Suprapubic skin (tissue), 4 donors: Measurements from ENCODE around the gene RNF8. TPM values are rescaled to one million over a fixed set of nuclear protein-coding genes. Genes with fewer than 3 reads are reported as not detected.

ENCODE experiments used
- DNase-seq, 2 donors: peaks; one replicate each; pipeline ENCODE4 v3.0.0-alpha.2; 2019; ENCODE audit warnings: low spot score in 2 of 2
- H3K27ac ChIP-seq: fragments of 200-600 bp; sonication (generic); one replicate; pipeline ENCODE4 v1.5.1; 2019
- H3K27me3 ChIP-seq: fragments of 200-600 bp; sonication (generic); one replicate; pipeline ENCODE4 v1.5.1; 2019
- H3K36me3 ChIP-seq: fragments of 200-600 bp; sonication (generic); one replicate; pipeline ENCODE4 v1.5.1; 2019
- H3K4me1 ChIP-seq: fragments of 200-600 bp; sonication (generic); one replicate; pipeline ENCODE4 v1.5.1; 2019
- H3K4me3 ChIP-seq: fragments of 200-600 bp; sonication (generic); one replicate; pipeline ENCODE4 v1.5.1; 2019; ENCODE audit warnings: mild to moderate bottlenecking
- H3K9me3 ChIP-seq: fragments of 200-600 bp; sonication (generic); one replicate; pipeline ENCODE4 v1.5.1; 2019
- CTCF ChIP-seq, 2 donors: fragments of 200-600 bp in 1 of 2; fragments of 450-650 bp in 1 of 2; sonication (generic) in 1 of 2; IDR thresholded peaks; one replicate each; pipeline ENCODE4 v1.5.1; 2016 to 2019; ENCODE audit warnings: antibody characterized with exemption in 2 of 2, mild to moderate bottlenecking in 1 of 2, moderate library complexity in 1 of 2
- EP300 ChIP-seq: sonication (generic); formaldehyde crosslinking; IDR thresholded peaks from one replicate; pipeline ENCODE4 v1.6.1; 2017; ENCODE audit warnings: antibody characterized with exemption
- POLR2A ChIP-seq, 2 donors: fragments of 450-650 bp; IDR thresholded peaks; one replicate each; pipeline ENCODE4 v1.6.1; 2017; ENCODE audit warnings: antibody characterized with exemption in 2 of 2, mild to moderate bottlenecking in 2 of 2, moderate library complexity in 2 of 2
- POLR2AphosphoS5 ChIP-seq, 3 donors: sonication (generic); formaldehyde crosslinking; IDR thresholded peaks; one replicate each; pipeline ENCODE4 v1.6.1; 2017; ENCODE audit warnings: antibody characterized with exemption in 3 of 3
- WGBS: methylation state at CpG from one replicate; pipeline ENCODE4 v1.1.5; 2018; 5-methylcytosine and 5-hydroxymethylcytosine counted together
- total RNA-seq, 4 donors: library from RNA; depleted of rRNA; stranded (reverse); fragments of >200 nt; gene quantifications; one replicate each; pipeline ENCODE4 v1.1.0, GENCODE V29; 2016

Gene RNF8
- total RNA-seq, 4 donors from 2014 or later: 12.8 to 17.0 (median 14.3) TPM

- H3K27ac ChIP-seq: no peak overlapping the region
- whole genome bisulfite sequencing: 62% methylated on average over 3 of the region's 3 CpGs
- H3K36me3 ChIP-seq: peaks cover 81% of the 10 kb centered on the region
- H3K4me1 ChIP-seq: no peaks in the 10 kb centered on the region
- no peak overlapping the region for H3K4me3 ChIP-seq
- no peak for TF ChIP-seq CTCF (IDR thresholded peaks at IDR 0.05)
- no peak for TF ChIP-seq POLR2AphosphoS5 (IDR thresholded peaks at IDR 0.05)
- TF ChIP-seq EP300: no peak
- no peak for TF ChIP-seq POLR2A (IDR thresholded peaks at IDR 0.05)
- no peaks in the 10 kb centered on the region for H3K9me3 ChIP-seq
- H3K27me3 ChIP-seq: no peaks in the 10 kb centered on the region
- DNase-seq: no peak
Measured at GRCh38 chr6:37319156-37319555, 34.6 kb upstream of the RNF8 start.

DNA sequence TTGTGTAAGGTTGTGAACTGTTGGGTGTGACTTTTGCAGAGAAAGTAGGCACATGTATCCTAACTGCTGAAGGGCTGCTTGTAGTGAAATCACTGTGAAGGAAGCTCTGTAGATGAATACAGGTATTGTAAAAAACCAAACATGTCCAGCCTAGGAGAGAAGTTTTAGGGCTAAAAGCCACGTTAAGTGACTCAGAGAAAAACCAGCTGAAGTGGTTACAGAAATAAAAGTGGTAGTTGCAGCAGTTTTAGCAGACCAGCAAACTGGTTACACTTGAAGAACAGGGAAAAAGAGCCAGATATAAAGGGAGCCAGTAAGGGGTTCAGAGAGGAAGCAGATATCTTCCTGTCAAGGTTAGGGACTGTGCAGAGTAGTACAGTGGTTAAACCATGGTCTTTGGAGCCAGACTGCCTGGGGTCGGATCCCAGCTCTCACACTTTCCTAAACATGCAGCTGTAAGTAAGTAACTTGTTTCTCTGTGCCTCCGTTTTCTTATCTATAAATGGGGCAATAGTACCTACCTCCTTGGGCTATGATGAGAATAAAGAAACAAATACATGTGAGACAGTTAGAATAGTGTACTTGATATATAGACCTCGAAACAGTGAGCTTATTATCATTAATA lies 33.8 kb upstream of the RNF8 start:
- H3K9me3 ChIP-seq: no peaks in the 10 kb centered on the region
- TF ChIP-seq CTCF (IDR thresholded peaks at IDR 0.05) (no peak), POLR2AphosphoS5 (IDR thresholded peaks at IDR 0.05) (no peak), POLR2A (IDR thresholded peaks at IDR 0.05) (no peak), EP300 (no peak)
- H3K27me3 ChIP-seq: no peaks in the 10 kb centered on the region
- no peak overlapping the region for H3K27ac ChIP-seq
- peaks cover 78% of the 10 kb centered on the region for H3K36me3 ChIP-seq
- H3K4me3 ChIP-seq: no peak overlapping the region
- H3K4me1 ChIP-seq: no peaks in the 10 kb centered on the region
- 70% methylated on average over 4 of the region's 4 CpGs for WGBS
- no peak for DNase-seq

DNA sequence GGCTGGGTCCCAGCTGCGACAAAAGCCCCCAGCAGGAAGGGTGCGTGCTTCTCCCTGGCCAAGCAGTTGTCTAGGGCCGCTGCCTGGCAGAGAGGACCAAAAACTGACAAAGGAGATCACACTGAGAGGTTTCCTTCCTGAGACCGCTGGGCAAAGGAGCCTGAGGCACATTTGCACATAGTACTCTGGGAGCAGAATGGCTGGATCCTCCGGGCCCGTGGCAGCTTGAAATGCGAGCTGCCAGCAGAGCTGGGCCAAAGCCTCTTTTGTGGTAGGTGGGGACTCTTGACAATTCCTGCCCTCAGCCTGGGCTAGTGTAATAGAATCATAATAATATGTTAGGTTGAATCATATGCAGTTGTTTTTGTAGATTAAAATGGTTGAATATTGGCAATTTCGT lies 33.1 kb upstream of the RNF8 start:
- Histone ChIP-seq H3K9me3 (no peaks in the 10 kb centered on the region), H3K27me3 (no peaks in the 10 kb centered on the region), H3K27ac (no peak overlapping the region), H3K36me3 (peaks cover 72% of the 10 kb centered on the region), H3K4me3 (no peak overlapping the region), H3K4me1 (no peaks in the 10 kb centered on the region)
- no peak for DNase-seq
- 71% methylated on average over 8 of the region's 8 CpGs for WGBS
- TF ChIP-seq POLR2A (IDR thresholded peaks at IDR 0.05) (no peak), EP300 (no peak), CTCF (IDR thresholded peaks at IDR 0.05) (no peak), POLR2AphosphoS5 (IDR thresholded peaks at IDR 0.05) (no peak)

DNA sequence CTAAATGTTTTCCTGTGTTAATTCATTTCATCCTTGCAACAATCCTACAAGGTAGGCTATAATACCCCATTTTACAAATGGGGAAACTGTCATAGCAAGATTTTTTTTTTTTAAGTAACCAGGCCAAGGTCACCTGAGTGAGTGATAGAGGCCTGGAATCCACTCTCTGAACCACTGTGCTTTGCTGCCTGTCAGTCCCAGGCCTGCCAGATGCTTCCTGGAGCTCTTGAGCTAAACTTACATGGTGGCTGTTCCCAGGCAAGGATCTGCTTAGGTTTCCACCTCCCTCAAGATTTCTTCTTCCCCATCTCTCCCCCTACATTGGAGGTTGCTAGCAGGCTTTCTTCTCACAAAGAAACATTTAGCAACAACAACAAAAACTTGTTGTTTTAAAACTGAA lies 32.7 kb upstream of the RNF8 start:
- Histone ChIP-seq H3K9me3 (no peaks in the 10 kb centered on the region), H3K27me3 (no peaks in the 10 kb centered on the region), H3K4me3 (no peak overlapping the region), H3K36me3 (peaks cover 68% of the 10 kb centered on the region), H3K27ac (no peak overlapping the region), H3K4me1 (no peaks in the 10 kb centered on the region)
- no peak for DNase-seq
- no peak for TF ChIP-seq EP300

DNA sequence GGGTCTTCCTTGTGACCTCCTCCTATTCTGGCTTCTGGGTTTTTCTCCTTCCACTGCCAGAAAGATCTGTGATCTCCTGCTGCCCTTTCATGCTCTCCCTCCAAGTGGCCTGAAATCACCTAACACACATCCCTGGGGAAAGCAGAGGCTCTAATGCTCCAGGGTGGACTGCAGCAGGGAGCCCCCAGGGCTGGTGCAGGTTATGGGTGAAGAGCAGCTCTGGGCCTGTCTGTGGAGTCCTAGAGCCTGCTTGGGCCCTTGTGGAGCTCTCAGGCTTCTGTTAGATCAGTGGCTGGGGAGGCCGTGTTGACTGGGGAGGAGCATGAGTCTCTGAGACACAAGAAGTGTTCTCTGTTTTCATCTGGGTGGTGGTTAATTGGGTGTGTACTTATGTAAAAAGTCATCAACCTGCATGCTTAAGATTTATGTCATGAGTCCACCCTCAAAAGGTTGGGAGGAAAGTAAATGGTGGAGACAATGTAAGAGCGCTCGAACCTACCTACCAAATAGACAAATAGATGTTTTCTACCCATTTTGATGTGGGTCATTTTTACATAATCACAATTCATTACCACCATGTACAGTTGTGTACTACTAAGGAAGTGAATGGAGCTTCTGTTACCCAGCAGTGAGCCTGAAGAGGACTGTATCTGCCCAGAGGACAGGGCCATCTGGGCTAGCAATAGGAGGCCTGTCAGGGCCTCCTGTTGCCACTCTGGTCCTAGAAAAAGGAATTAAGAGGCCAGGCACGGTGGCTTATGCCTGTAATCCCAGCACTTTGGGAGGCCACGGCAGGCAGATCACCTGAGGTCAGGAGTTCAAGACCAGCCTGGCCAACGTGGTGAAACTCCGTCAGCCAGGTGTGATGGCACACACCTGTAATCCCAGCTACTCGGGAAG lies 32.0 kb upstream of the RNF8 start:
- H3K4me1 ChIP-seq: no peaks in the 10 kb centered on the region
- 84% methylated on average over 8 of the region's 8 CpGs for WGBS

More for the DNA sequence above, 32.0 kb upstream of the RNF8 start:
- no peaks in the 10 kb centered on the region for H3K27me3 ChIP-seq
- peaks cover 61% of the 10 kb centered on the region for H3K36me3 ChIP-seq
- no peak for TF ChIP-seq EP300
- TF ChIP-seq CTCF (IDR thresholded peaks at IDR 0.05): no peak
- no peak for TF ChIP-seq POLR2A (IDR thresholded peaks at IDR 0.05)
- TF ChIP-seq POLR2AphosphoS5 (IDR thresholded peaks at IDR 0.05): no peak
- H3K9me3 ChIP-seq: no peaks in the 10 kb centered on the region
- H3K27ac ChIP-seq: no peak overlapping the region
- DNase-seq: no peak
- no peak overlapping the region for H3K4me3 ChIP-seq
